ENCODE measurements around the gene SCG3. TPM values are rescaled to one million over a fixed set of nuclear protein-coding genes. Genes with fewer than 3 reads are reported as not detected.

The SCG3 gene
- total RNA-seq, 1 donor from 2014 or later: not detected

DNA sequence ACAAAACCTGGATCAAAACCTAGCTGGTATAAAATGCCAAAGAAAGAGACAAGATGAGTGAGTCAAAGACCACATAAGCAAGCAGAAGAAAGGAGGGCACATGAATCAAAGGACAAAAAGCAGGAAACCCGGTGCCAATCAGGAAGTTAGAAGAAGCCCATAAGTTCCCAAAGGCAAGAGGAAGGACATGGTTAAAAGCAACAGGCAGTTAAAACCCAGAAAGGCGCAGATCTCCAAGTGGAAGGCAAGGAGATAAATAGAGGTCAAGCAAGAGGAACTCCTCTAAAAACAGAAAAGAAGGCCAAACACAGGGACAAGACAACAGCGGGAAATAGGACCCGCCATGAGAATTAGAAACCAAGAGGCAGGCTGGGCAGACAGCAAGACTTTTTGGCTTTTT lies 74.5 kb downstream of the SCG3 start:
- no peak for DNase-seq (ENCODE audit: low read depth)

DNA sequence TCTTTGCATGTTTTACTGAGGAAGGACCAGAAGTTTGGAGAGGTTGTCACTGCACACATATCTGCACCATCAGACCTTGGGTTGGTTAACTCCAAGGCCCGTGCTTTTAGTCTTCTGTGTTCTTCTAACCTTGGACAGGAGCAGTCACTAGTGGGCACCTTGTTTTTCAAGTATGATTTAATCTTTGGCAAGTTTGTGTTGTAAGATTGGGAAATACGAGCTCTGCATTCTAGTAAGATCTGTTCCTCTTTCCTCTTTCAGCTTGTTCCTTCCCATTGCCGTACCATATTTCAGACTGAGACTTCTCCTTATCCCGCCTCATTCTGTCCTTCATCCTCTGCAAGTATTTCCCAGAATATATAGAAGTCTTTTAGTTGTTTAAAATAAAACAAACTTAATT lies 75.2 kb downstream of the SCG3 start:
- DNase-seq (ENCODE audit: low read depth): no peak

DNA sequence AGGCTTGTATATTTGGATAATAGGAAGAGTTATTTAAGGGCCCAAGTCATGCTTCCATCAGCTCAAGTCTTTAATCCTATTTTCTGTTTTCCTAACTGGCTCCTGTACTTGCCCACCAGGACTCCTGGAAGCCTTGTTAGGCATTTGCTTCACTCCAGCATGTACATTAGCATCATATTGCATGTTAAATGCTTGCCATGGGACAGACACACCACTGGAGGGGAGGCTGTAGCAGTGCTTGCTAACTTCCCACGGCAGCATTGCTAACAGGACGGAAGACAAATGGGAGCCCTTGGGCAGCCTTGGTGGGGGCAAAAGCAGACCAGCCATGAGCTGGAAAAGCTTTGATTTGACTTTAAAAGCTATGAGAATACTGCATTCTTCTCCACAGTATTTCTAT lies 76.1 kb downstream of the SCG3 start:
- no peak for DNase-seq (ENCODE audit: low read depth)

DNA sequence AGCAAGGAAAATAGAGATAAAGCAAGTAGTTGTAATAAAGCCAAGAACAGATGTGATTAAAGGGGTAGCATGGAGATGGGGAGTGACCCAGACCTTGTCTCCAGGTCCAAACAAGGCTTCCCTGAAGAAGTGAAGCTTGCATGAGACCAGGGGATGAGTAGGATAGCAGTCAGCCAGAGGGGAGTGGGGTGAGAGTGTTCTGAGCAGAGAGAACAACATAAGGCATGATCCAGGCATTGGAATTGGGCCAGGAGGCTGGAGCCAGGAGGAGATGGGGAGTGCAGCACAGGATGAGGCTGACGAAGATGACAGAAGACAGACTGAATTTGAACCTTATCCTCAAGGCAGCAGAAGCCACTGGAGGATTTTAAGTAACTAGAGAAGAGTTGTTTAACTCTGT lies 77.3 kb downstream of the SCG3 start:
- DNase-seq (ENCODE audit: low read depth): peak; percentile 56

DNA sequence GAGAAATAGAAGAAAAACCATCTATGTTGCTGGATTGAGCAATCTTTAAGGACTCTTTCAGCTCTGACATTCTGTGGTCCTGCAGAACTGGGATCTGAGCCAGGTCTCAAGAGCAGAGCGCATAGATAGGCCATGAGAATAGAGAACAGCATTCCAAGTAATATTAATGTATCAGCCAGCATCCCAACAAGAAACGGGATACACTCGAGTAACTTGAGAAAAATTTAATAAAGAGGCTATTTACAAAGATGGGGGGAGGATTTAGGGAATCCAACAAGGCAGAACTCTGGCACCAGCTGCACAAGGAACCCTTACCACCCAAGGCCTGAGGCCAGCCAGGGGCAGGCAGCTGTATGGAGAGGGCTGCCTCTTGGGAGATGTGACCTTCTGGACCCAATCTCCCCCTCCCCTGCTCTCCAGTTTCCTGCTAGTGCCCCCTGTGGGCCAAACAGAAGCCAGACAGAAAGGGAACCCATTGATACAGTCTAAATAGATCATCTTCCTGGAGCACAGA lies 78.3 kb downstream of the SCG3 start:
- DNase-seq (ENCODE audit: low read depth): peak; percentile 86

DNA sequence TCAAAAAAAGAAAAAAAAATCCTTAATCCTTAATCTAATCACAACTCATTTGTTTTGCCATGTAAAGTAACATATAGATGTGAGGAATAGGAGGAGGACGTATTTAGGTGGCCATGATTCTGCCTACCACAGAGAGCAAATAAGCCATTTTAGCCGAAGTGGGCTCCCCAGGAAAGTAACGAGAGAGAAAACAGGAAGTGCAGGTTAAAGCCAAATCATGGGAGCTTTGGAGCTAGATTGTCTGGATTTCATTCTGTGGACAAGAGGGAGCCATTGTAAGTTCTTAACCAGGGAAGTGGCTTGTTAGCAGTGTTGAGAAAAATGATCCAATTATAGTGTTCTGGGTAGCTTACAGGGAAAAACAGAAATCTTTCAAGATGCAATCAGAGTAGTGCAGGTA lies 79.5 kb downstream of the SCG3 start:
- DNase-seq (ENCODE audit: low read depth): no peak

DNA sequence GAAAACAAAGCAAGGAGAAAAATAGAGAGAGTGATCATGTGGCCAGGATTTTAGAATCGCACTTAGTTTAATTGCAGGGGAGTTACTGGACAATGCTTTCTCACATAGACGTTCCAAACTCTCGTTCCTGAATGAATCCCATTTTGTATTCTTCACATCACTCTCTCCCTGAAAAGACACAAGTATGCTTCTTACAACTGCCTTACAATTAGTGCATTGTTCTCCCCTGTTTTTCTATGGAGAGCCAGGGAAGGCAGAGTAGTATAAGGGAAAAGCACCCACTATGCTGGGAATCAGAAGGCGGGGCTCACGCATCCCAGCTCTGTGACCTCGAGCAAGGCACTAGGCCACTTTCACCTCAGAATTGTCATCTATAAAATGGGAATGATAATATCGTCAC lies 84.4 kb downstream of the SCG3 start:
- no peak for DNase-seq (ENCODE audit: low read depth)

DNA sequence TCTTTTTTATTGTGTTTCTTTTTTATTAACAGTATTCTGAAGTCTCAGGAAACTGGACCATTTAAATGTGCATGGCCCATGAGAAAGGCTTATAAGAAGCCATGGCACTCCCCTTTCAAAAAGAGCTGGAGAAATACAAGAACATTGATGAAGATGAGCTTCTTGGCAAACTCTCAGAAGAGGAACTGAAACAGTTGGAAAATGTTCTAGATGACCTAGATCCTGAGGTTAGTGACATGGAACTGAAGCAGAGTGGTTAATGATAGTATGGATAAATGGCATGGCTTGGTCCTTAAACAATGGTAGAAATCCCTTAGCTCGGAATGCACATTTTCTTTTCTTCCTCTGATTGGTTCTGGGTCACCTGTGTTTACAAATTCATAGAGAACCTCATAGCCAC lies 85.0 kb downstream of the SCG3 start:
- no peak for DNase-seq (ENCODE audit: low read depth)

DNA sequence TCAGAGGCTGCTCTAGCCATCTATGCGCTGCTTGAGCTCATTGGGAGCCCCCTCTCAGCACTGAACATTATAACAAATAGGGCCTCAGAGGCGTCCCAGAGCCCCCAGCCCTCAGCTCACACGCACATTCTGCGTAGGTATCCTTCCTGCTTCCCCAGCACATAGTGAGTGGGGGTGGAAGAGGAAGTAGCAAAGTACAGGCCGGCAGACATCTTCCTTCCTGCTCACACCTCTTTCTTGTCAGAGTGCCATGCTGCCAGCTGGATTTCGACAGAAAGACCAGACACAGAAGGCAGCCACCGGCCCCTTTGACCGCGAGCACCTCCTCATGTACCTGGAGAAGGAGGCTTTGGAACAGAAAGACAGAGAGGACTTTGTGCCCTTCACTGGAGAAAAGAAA lies 86.7 kb downstream of the SCG3 start:
- DNase-seq (ENCODE audit: low read depth): no peak

Other genes starting within 250 kb of the SCG3 start
- 27.9 and 29.6 TPM in 2 replicates for gene DMXL2, start 58.7 kb upstream of the SCG3 start, total RNA-seq
- 4.6 and 6.2 TPM in 2 replicates for gene LYSMD2, start 56.2 kb downstream of the SCG3 start, total RNA-seq
- gene TMOD2, start 70.1 kb downstream of the SCG3 start, total RNA-seq: 2.4 and 2.5 TPM in 2 replicates
- gene TMOD3, start 148.2 kb downstream of the SCG3 start, total RNA-seq: 13.1 and 16.1 TPM in 2 replicates